Tibial nerve (tissue), 4 donors: Measurements from ENCODE around the gene FSCN2.

ENCODE experiments used
- CTCF ChIP-seq, 5 experiments: fragments of 200-600 bp in 3 of 5; fragments of 450-650 bp in 2 of 5; sonication (generic) in 3 of 5; IDR thresholded peaks; one replicate each; pipeline ENCODE4 v1.5.1; 2016 to 2019; ENCODE audit warnings: antibody characterized with exemption in 5 of 5, mild to moderate bottlenecking in 3 of 5, moderate library complexity in 2 of 5
- EP300 ChIP-seq, 2 donors: sonication (generic); formaldehyde crosslinking; IDR thresholded peaks; one replicate each; pipeline ENCODE4 v1.6.1; 2017; ENCODE audit warnings: antibody characterized with exemption in 2 of 2, mild to moderate bottlenecking in 1 of 2
- POLR2A ChIP-seq, 2 donors: fragments of 450-650 bp; IDR thresholded peaks; one replicate each; pipeline ENCODE4 v1.6.1; 2017; ENCODE audit warnings: antibody characterized with exemption in 2 of 2, mild to moderate bottlenecking in 2 of 2, moderate library complexity in 2 of 2

GRCh38 chr17:81583589-81584342, 55.6 kb downstream of the FSCN2 start:
- no peak for TF ChIP-seq CTCF (IDR thresholded peaks at IDR 0.05)
- TF ChIP-seq POLR2A (IDR thresholded peaks at IDR 0.05) = no peak
- no peak for TF ChIP-seq EP300 (IDR thresholded peaks at IDR 0.05)
